ENCODE results near the gene C6orf141. TPM values are rescaled to one million over a fixed set of nuclear protein-coding genes. Genes with fewer than 3 reads are reported as not detected.

The C6orf141 gene
- under 1 TPM in 1 of 2 experiments, not detected in 1; 0.26 TPM for total RNA-seq

DNA sequence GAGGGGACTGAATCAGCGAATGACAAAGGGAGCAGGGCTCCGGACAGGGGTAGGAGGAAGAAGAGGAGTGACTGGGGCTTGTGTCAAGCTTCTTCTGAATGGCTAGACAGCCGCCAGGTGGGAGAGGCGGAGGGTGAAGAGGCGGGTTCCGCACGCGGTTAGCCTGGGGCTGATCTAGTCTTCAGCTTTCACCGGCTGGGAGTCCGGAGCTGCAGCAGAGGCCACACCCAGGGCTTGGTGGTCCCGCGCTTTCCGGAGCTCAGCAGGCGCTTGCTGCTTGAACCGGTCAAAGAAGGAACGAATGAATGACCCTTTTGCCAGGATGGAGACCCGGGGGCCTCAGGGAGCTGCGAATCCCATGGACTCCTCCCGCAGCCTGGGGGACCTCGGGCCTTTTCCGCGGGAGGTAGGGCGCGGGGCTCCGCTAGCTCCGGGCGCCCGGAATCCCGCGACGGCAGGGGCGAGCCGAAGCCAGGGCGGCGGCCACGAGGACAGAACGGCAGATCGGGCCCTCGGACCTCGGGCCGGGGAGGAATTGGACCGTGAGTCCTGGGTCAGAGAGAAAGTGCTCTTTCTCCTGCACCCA lies at the start of gene C6orf141:
C6orf141 (plus strand) TSS at position 177 of the 586 bp plus-strand sequence; CDS start at position 302, 125 bp downstream.
- Mint-ChIP-seq H3K4me3 (peak within 1 kb of the TSS; percentile 71), H3K27me3 (ENCODE audit: low read depth) (peaks cover 30% of the 10 kb centered on the region), H3K36me3 (ENCODE audit: low read depth) (peaks cover 3% of the 10 kb centered on the region), H3K9me3 (ENCODE audit: insufficient read depth) (no peaks in the 10 kb centered on the region), H3K4me1 (ENCODE audit: low read depth) (peaks cover 20% of the 10 kb centered on the region), H3K27ac (no peak within 1 kb of the TSS)
- POLR2A ChIA-PET: no interaction called here
- DNase-seq (peak; percentile 65), ATAC-seq (peak; percentile 95)
- CTCF ChIA-PET: interaction anchor here (0.8 to 4.4 kb wide), 5 partner anchors 16 to 97 kb away, joined by 3 to 26 read pairs (median 3); no protein-coding TSS in a partner anchor

DNA sequence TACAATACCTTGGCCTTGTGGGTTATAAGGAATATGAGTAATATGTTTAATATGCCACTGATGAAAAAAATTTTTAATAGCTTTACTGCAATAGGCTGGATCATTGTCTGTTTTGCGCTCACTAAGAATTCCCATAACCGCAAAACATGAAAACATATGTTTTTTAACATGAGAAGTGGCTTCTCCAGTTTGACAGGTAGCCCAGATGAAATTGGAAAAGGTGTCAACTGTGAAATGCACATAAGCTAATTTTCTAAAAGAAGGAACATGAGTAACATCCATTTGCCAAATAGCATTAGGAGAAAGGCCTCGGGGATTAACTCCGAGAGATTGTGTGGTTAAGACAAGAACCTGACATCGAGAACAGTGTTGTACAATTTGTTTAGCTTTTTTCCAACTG lies 45.8 kb upstream of the C6orf141 start:
- ChIA-PET POLR2A (interaction anchor here (0.6 kb wide), 1 partner anchor 26 kb away, joined by 3 read pairs; no protein-coding TSS in a partner anchor), CTCF (no interaction called here)
- no peak for DNase-seq
- Mint-ChIP-seq H3K27ac (no peak overlapping the region), H3K27me3 (ENCODE audit: low read depth) (peaks cover 3% of the 10 kb centered on the region), H3K4me1 (ENCODE audit: low read depth) (no peaks in the 10 kb centered on the region), H3K36me3 (ENCODE audit: low read depth) (no peaks in the 10 kb centered on the region), H3K4me3 (no peak overlapping the region), H3K9me3 (ENCODE audit: insufficient read depth) (no peaks in the 10 kb centered on the region)
- ATAC-seq: no peak

DNA sequence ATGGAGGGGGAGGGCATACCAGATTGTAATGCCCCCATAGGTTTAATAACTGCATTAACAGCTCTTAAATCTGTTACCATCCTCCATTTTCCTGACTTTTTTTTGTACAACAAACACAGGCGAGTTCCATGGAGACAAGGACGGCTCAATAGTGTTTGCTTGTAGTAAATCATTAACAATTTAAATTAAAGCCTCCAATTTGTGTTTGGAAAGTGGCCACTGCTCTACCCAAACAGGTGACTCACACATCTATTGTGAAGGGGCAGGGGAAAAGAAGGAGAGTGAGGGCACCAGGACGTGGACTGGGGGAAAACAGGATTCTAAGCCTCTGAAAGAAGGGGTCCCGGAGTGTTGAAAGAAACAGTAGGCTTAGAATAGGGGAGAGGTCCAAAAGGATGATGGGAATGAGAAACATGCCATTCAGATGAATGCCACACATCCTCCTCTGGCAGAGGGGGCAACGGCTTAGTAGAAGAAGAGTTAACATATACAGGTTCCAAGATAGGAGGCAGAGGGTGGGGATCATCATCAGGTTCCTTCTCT lies 43.8 kb upstream of the C6orf141 start:
- CTCF ChIA-PET: no interaction called here

DNA sequence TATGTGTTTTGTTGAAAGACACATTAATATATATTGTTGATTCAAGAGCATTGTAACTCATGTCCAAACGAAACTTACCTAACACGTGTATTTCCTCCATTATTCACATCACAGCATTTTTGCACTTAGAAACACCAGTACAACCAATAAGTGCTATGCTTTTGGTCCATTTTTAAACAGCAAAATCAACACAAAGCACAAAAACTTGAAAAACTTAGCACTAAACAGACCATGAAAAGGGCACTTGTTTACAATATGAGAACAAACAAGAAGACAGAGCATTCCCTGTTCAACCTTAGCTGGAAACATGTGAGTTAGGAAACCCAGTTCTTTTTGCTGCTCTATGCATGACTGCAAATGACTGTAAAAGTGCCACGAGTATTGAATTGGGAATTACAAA lies 41.1 kb upstream of the C6orf141 start:
- no peak overlapping the region for H3K27ac Mint-ChIP-seq
- DNase-seq (no peak), ATAC-seq (no peak)
- ChIA-PET POLR2A (no interaction called here), CTCF (no interaction called here)
- no peaks in the 10 kb centered on the region for H3K36me3 Mint-ChIP-seq (ENCODE audit: low read depth)
- peaks cover 10% of the 10 kb centered on the region for H3K27me3 Mint-ChIP-seq (ENCODE audit: low read depth)
- no peak overlapping the region for H3K4me3 Mint-ChIP-seq
- no peaks in the 10 kb centered on the region for H3K9me3 Mint-ChIP-seq (ENCODE audit: insufficient read depth)
- H3K4me1 Mint-ChIP-seq (ENCODE audit: low read depth): no peaks in the 10 kb centered on the region

More for the DNA sequence above, 43.8 kb upstream of the C6orf141 start:
- Mint-ChIP-seq H3K4me1 (ENCODE audit: low read depth) (no peaks in the 10 kb centered on the region), H3K9me3 (ENCODE audit: insufficient read depth) (no peaks in the 10 kb centered on the region), H3K27me3 (ENCODE audit: low read depth) (peaks cover 3% of the 10 kb centered on the region), H3K36me3 (ENCODE audit: low read depth) (no peaks in the 10 kb centered on the region), H3K27ac (no peak overlapping the region), H3K4me3 (no peak overlapping the region)
- ATAC-seq: no peak
- POLR2A ChIA-PET: no interaction called here
- DNase-seq: no peak

DNA sequence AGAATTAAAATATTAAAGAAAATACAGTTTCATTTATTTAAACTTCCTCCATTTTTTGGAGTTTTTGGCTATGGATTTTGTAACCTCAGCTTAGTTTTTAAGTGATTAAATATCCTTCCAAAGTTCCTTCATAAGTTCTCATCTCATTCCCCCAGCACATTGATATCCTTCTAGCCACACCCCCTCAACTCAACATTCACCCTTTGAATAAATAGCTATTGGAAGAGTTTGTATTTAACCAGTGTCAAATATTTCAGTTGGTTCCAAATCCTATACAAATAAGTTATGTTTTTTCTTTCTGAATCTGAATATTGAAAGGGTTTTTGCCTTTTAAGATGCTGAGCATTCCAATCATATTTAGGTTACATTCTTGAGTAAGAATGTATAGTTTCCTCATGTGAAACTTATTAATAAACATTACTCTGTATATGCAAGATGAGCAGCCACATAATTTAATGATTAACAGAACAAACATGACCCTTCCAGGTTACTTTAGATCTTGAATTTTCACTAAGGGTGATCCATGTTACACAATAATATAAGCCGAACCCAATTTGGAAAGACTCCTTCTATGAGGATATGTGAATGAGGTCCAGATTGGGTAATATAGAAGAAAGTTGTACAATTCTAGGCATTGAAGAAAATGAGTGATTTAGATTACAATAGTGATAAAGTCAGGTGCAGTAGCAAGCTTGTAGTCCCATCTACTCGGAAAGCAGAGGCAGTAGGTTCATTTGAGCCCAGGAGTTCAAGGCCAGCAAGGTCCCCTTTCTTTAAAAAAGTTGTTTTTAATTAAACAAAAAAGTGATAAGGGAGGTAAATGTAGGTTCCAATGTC lies 37.1 kb upstream of the C6orf141 start:
- DNase-seq (no peak), ATAC-seq (no peak)
- Mint-ChIP-seq H3K4me3 (no peak overlapping the region), H3K36me3 (ENCODE audit: low read depth) (no peaks in the 10 kb centered on the region), H3K9me3 (ENCODE audit: insufficient read depth) (no peaks in the 10 kb centered on the region), H3K27me3 (ENCODE audit: low read depth) (peaks cover 7% of the 10 kb centered on the region), H3K27ac (no peak overlapping the region), H3K4me1 (ENCODE audit: low read depth) (no peaks in the 10 kb centered on the region)
- CTCF ChIA-PET: no interaction called here
- POLR2A ChIA-PET: no interaction called here

DNA sequence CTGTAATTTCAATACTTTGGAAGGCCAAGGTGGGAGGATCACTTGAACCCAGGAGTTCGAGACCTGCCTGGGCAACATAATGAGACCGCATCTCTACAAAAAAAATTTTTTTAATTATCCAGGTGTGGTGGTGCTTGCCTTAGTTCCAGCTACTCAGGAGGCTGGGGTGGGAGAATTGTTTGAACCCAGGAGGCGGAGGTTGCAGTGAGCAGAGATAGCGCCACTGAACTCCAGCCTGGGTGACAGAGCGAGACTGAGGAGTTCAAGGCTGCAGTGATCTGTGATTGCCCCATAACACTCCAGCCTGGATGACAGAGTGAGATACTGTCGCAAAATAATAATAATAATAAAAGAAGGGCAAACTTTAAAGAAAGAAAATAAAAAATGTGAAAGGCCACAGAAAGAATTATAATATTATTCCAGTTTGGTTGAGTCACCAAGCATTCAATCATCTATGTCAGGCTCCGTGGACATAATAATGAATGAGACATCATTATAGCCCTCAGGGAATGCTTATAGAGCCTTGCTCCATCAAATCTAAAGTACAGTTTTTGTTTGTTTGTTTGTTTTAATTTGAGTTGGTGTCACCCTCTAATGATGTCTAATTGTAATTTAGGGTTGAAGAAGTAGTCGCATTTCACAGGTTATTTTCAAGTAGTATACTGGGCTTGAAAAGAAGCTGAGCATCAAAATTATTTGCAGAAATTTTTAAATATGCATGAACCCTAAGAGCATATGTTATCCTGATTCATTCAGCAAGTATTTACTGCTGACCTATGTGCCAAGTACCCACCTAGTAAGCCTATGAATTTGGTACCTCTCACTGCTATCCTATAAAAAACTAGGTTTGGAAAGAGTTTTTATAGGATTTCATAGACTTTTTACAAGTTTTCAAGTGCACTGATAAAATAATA lies 35.6 kb upstream of the C6orf141 start:
- no peaks in the 10 kb centered on the region for H3K9me3 Mint-ChIP-seq (ENCODE audit: insufficient read depth)
- H3K4me1 Mint-ChIP-seq (ENCODE audit: low read depth): no peaks in the 10 kb centered on the region
- H3K27me3 Mint-ChIP-seq (ENCODE audit: low read depth): peaks cover 7% of the 10 kb centered on the region
- H3K4me3 Mint-ChIP-seq: no peak overlapping the region
- CTCF ChIA-PET: no interaction called here
- DNase-seq: no peak
- POLR2A ChIA-PET: no interaction called here
- no peaks in the 10 kb centered on the region for H3K36me3 Mint-ChIP-seq (ENCODE audit: low read depth)
- H3K27ac Mint-ChIP-seq: no peak overlapping the region
- ATAC-seq: no peak

DNA sequence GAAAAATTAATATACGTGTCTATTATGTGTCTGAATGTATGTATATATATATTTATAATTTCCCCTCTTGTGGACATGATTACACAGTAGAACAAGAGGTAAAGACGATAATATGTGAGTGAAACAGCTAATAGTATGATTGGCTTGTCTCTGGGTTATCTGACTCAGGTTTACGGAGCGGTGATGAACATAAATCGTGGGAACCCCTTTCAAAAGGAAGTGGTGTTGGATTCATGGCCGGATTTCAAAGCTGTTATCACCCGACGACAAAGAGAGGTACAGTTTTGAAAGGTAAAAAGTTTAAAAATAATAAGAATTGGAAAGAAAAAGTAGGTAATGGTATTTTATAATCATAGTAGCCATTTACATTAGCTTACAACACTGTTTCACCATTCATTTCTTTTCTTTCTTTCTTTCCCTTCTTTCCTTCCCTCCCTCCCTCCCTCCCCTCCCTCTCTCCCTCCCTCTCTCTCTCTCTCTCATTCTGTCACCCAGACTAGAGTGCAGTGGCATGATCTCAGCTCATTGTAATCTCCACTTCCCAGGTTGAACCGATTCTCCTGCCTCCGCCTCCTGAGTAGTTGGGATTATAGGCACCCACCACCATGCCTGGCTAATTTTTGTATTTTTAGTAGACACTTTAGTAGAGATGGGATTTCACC lies 34.9 kb upstream of the C6orf141 start:
- Mint-ChIP-seq H3K4me1 (ENCODE audit: low read depth) (no peaks in the 10 kb centered on the region), H3K36me3 (ENCODE audit: low read depth) (no peaks in the 10 kb centered on the region), H3K9me3 (ENCODE audit: insufficient read depth) (no peaks in the 10 kb centered on the region), H3K4me3 (no peak overlapping the region), H3K27ac (no peak overlapping the region), H3K27me3 (ENCODE audit: low read depth) (peaks cover 7% of the 10 kb centered on the region)
- ChIA-PET CTCF (interaction anchor here (1.0 kb wide), 1 partner anchor 16 kb away, joined by 3 read pairs; no protein-coding TSS in a partner anchor), POLR2A (no interaction called here)
- DNase-seq: no peak
- no peak for ATAC-seq

DNA sequence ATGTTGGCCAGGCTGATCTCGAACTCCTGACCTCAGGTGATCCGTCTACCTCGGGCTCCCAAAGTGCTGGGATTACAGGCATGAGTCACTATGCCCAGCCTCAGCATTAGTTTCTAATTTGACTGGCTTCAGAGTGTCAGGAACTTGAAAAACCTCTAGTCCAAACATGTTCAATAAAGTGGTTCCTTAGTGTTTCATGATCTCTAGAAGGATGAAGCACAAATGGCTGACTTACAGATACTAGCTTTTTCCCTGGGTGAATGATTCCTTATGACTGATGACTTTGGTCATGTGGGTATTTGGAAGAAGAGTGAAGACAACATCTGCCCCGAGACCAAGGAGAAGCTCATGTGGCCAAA lies 34.3 kb upstream of the C6orf141 start:
- DNase-seq (no peak), ATAC-seq (no peak)
- Mint-ChIP-seq H3K27me3 (ENCODE audit: low read depth) (peaks cover 7% of the 10 kb centered on the region), H3K36me3 (ENCODE audit: low read depth) (no peaks in the 10 kb centered on the region), H3K27ac (no peak overlapping the region), H3K4me1 (ENCODE audit: low read depth) (no peaks in the 10 kb centered on the region), H3K4me3 (no peak overlapping the region), H3K9me3 (ENCODE audit: insufficient read depth) (no peaks in the 10 kb centered on the region)
- ChIA-PET CTCF (interaction anchor here (1.0 kb wide), 1 partner anchor 15 kb away, joined by 3 read pairs; no protein-coding TSS in a partner anchor), POLR2A (no interaction called here)

DNA sequence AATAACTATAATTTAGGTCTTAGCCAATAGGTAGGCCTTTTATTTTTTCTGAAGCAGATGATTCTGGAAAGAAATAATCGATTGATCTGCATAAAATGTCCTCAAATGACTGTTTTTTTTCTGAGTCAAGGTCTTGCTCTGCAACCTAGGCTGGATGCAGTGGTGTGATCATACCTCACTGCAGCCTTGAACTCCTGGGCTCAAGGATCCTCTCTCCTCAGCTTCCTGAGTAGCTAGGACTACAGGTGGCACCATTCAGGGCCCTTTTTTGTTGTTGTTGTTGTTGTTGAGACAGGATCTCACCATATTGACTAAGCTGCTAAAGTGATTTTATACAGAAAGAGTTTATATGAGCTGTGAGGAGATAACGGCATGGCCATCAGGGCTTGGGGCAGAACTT lies 32.5 kb upstream of the C6orf141 start:
- Mint-ChIP-seq H3K27ac (no peak overlapping the region), H3K9me3 (ENCODE audit: insufficient read depth) (no peaks in the 10 kb centered on the region), H3K4me1 (ENCODE audit: low read depth) (no peaks in the 10 kb centered on the region), H3K27me3 (ENCODE audit: low read depth) (peaks cover 9% of the 10 kb centered on the region), H3K4me3 (no peak overlapping the region), H3K36me3 (ENCODE audit: low read depth) (no peaks in the 10 kb centered on the region)
- DNase-seq (no peak), ATAC-seq (no peak)
- ChIA-PET POLR2A (no interaction called here), CTCF (no interaction called here)

DNA sequence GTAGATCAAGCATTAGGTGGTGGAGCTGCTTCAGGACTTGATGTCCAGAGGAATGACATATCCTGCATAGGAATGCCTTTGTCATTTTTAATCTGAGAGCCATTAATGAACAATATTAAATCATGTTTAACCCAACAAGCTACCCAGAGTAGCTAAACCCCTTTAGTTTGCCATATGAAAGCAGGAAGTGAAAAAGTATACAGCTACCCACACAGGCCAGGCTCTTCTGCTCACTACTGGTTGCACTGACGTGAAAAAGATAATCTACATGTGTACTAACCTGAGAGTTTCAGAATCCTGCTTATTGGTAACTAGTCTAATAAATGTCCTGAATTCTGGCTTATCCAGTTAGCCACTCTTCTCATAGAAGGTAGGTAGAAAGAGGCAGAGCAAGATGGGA lies 30.8 kb upstream of the C6orf141 start:
- no peak for ATAC-seq
- Mint-ChIP-seq H3K9me3 (ENCODE audit: insufficient read depth) (no peaks in the 10 kb centered on the region), H3K27me3 (ENCODE audit: low read depth) (peaks cover 2% of the 10 kb centered on the region), H3K4me1 (ENCODE audit: low read depth) (no peaks in the 10 kb centered on the region), H3K36me3 (ENCODE audit: low read depth) (no peaks in the 10 kb centered on the region), H3K27ac (no peak overlapping the region), H3K4me3 (no peak overlapping the region)
- CTCF ChIA-PET: no interaction called here
- no peak for DNase-seq
- POLR2A ChIA-PET: no interaction called here

Data from activated CD8-positive, alpha-beta T cell treated with anti-CD3 and anti-CD28 coated beads, Interleukin-2, amount 10 ng/mL, durations not matched to agents 7 days and 5 days (primary cell).